GM12878 (cell line): ENCODE measurements around the gene SCG3. TPM values are rescaled to one million over a fixed set of nuclear protein-coding genes. Genes with fewer than 3 reads are reported as not detected.

Source experiments
- CUX1 ChIP-seq: IDR thresholded peaks from 2 replicates; pipeline ENCODE4 v1.6.1; 2012; ENCODE audit warnings: improper control_type of control experiment, low read depth, low read length; ENCODE audit not compliant: insufficient replicate concordance
- E2F8 ChIP-seq: fragments of 450-650 bp; IDR thresholded peaks from 2 replicates; pipeline ENCODE4 v1.6.1; 2018; ENCODE audit warnings: mild to moderate bottlenecking, low read depth, moderate library complexity; ENCODE audit not compliant: partially characterized antibody
- E4F1 ChIP-seq: fragments of 450-650 bp; IDR thresholded peaks from 2 replicates; pipeline ENCODE4 v1.6.1; 2018; ENCODE audit warnings: borderline replicate concordance, mild to moderate bottlenecking; ENCODE audit not compliant: partially characterized antibody
- HCFC1 ChIP-seq: fragments of 150-350 bp; IDR thresholded peaks from 2 replicates; pipeline ENCODE4 v1.6.1; 2014; ENCODE audit warnings: low read length
- KAT2A ChIP-seq: conservative IDR thresholded peaks from 2 replicates; pipeline ENCODE4 v1.6.1; 2011; ENCODE audit warnings: low read depth, low read length; ENCODE audit not compliant: control insufficient read depth
- MLLT1 ChIP-seq: fragments of 450-650 bp; IDR thresholded peaks from 2 replicates; pipeline ENCODE4 v1.6.1; 2016; ENCODE audit warnings: mild to moderate bottlenecking
- NR2F1 ChIP-seq: fragments of 450-650 bp; conservative IDR thresholded peaks from 2 replicates; pipeline ENCODE4 v1.6.1; 2017; ENCODE audit warnings: mild to moderate bottlenecking
- STAT1 ChIP-seq: fragments of 450-650 bp; conservative IDR thresholded peaks from 2 replicates; pipeline ENCODE4 v1.6.1; 2014; ENCODE audit warnings: antibody characterized with exemption, mild to moderate bottlenecking
- USF2 ChIP-seq: IDR thresholded peaks from 2 replicates; pipeline ENCODE4 v1.6.1; 2011; ENCODE audit warnings: low read depth, low read length, improper control_type of control experiment, borderline replicate concordance
- polyA plus RNA-seq, 11 experiments: library from polyadenylated mRNA; depleted of rRNA in 4 of 11; unstranded in 6 of 11; stranded (reverse) in 5 of 11; fragments of >200 nt; fragmentation: Nextera tagmentation in 4 of 11; fragmentation: Illumina TruSeq in 1 of 11; extraction: Ambion mirVana in 4 of 11; extraction: Trizol in 1 of 11; gene quantifications; 1 replicate in 1 of 11; 2 replicates in 10 of 11; pipeline versions ENCODE4 v1.2.1 to v1.2.3, GENCODE V29; 2011 to 2016; ENCODE audit warnings: inconsistent platforms in 2 of 11, missing spikeins in 2 of 11, low read depth in 1 of 11
- total RNA-seq, 4 experiments: library from RNA; depleted of rRNA in 3 of 4; stranded (reverse); fragments of >200 nt in 3 of 4; fragmentation: Illumina TruSeq in 1 of 4; extraction: Trizol in 1 of 4; gene quantifications; 2 replicates each; pipeline versions ENCODE4 v1.2.1 to v1.2.3, GENCODE V29; 2013 to 2021

SCG3 gene
- total and polyA plus RNA-seq, 10 of the 15 experiments (the other 5 are each of a cell fraction or from before 2014, with no cell fraction given), result 0.03 to 0.15 (median 0.04) TPM; not detected in 7

GRCh38 chr15:51642696-51643095, 38.6 kb upstream of the SCG3 start (continued):
- TF ChIP-seq CUX1 (no peak), E4F1 (no peak), STAT1 (no peak), E2F8 (no peak), NR2F1 (no peak), KAT2A (no peak), USF2 (no peak), MLLT1 (no peak), HCFC1 (no peak)
